WERI-Rb-1 (cell line): ENCODE results near the gene OTULINL.

ENCODE experiments used
- DNase-seq: peaks from one replicate; pipeline ENCODE4 v3.0.0-alpha.2; 2020
- H3K27ac ChIP-seq: fragments of 250-450 bp; sonication (Bioruptor Pico); 2 replicates; pipeline ENCODE4 v1.5.1; 2020; ENCODE audit warnings: mild to moderate bottlenecking, moderate library complexity
- H3K27me3 ChIP-seq: fragments of 250-450 bp; sonication (Bioruptor Pico); 2 replicates; pipeline ENCODE4 v1.5.1; 2021; ENCODE audit warnings: mild to moderate bottlenecking, low read depth, moderate library complexity; ENCODE audit not compliant: insufficient read depth, severe bottlenecking
- H3K36me3 ChIP-seq: fragments of 250-450 bp; sonication (Bioruptor Pico); 2 replicates; pipeline ENCODE4 v1.5.1; 2020; ENCODE audit warnings: mild to moderate bottlenecking, moderate library complexity
- H3K4me3 ChIP-seq: 2 replicates; pipeline ENCODE4 v1.5.1; 2011; ENCODE audit warnings: low read depth, mild to moderate bottlenecking, control low read depth, low read length
- H3K9me3 ChIP-seq: fragments of 250-450 bp; sonication (Bioruptor Pico); 2 replicates; pipeline ENCODE4 v1.5.1; 2021; ENCODE audit warnings: mild to moderate bottlenecking, moderate library complexity; ENCODE audit not compliant: severe bottlenecking
- TF ChIP-seq, protein P1 (sequence below): IDR thresholded peaks from 2 replicates; pipeline ENCODE4 v1.5.1; 2011; ENCODE audit warnings: low read depth, mild to moderate bottlenecking, control low read depth, inconsistent platforms, low read length

OTULINL gene

DNA sequence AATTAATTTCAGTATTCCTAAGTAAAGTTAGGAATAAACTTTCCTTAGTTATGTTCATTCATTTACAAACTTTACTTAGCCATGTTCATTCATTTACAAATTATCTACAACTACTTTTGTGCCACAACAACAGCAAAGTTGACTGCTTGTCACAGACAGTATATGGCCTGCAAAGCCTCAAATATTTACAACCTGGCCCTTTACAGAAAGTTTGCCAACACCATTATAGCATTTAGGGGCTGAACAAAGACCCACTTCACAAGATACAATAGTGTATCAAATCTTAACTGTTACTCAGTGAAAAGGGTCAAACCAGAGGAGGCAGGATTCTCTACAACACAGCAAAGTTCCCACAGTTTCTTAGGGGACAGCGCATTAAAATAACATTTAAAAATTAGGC is 9.7 kb upstream of the OTULINL start:
- Histone ChIP-seq H3K4me3 (no peak overlapping the region), H3K9me3 (peaks cover 6% of the 10 kb centered on the region), H3K36me3 (no peaks in the 10 kb centered on the region), H3K27me3 (no peaks in the 10 kb centered on the region), H3K27ac (no peak overlapping the region)
- TF ChIP-seq, protein P1, sequence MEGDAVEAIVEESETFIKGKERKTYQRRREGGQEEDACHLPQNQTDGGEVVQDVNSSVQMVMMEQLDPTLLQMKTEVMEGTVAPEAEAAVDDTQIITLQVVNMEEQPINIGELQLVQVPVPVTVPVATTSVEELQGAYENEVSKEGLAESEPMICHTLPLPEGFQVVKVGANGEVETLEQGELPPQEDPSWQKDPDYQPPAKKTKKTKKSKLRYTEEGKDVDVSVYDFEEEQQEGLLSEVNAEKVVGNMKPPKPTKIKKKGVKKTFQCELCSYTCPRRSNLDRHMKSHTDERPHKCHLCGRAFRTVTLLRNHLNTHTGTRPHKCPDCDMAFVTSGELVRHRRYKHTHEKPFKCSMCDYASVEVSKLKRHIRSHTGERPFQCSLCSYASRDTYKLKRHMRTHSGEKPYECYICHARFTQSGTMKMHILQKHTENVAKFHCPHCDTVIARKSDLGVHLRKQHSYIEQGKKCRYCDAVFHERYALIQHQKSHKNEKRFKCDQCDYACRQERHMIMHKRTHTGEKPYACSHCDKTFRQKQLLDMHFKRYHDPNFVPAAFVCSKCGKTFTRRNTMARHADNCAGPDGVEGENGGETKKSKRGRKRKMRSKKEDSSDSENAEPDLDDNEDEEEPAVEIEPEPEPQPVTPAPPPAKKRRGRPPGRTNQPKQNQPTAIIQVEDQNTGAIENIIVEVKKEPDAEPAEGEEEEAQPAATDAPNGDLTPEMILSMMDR = no peak
- DNase-seq = no peak

DNA sequence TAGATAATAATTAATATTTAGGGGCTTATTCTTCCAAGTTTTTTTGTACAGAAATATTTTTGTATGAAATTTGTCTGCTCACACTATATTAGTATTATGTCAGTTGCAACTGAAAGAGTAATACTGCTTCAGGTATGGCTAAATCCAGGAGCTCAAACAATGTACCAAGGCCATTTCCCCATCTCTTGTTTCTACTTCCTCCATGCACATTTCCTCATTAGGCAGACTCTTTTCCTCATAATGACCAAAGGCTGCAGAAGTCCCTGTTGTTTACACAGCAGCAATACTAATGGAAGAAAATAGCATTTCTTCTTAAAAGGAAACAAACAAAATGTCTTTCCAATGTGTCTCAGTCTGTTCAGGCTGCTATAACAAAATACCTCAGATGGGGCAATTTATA is 9.2 kb upstream of the OTULINL start:
- DNase-seq = no peak
- H3K27ac ChIP-seq = no peak overlapping the region
- peaks cover 6% of the 10 kb centered on the region for H3K9me3 ChIP-seq
- TF ChIP-seq, protein P1 = no peak
- H3K4me3 ChIP-seq = no peak overlapping the region
- no peaks in the 10 kb centered on the region for H3K27me3 ChIP-seq
- no peaks in the 10 kb centered on the region for H3K36me3 ChIP-seq

DNA sequence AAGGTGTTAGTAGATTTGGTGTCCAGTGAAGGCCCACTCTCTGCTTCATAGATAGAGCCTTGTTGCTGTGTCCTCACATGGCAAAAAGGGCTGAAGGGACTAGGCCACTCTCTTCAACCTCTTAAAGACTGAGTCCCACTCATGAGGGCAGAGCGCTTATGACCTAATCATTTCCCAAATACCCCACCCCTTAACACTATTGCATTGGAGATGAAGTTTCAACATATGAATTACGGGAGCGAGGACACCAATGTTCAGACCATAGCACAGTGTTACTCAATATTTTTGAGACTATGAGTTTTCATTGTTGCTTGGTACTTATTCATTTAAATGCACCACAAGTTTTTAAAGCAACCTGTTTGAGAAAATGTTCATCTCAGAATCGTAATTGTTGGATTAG is 8.8 kb upstream of the OTULINL start:
- Histone ChIP-seq H3K27ac (no peak overlapping the region), H3K4me3 (no peak overlapping the region), H3K27me3 (no peaks in the 10 kb centered on the region), H3K9me3 (peaks cover 5% of the 10 kb centered on the region), H3K36me3 (no peaks in the 10 kb centered on the region)
- no peak for DNase-seq
- TF ChIP-seq, protein P1 = no peak

DNA sequence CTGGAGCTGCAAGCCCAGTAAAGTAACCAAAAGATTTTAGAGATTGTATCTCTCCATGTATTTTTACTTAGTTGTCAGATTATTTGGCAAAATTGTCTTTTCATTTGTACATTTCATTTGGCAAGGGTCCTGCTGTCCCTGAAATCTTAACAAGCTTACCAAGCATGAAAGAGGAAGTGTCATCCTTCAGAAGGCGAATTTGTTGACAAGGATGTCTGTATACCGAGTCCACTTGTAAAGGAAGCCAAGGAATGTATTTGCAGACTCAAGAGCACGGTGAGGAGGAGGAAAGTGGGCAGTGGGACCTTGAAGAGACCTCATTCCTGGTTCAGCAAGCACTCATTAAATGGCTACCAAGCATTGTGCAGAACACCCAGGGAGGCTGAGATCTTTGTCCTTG is 7.5 kb upstream of the OTULINL start:
- no peaks in the 10 kb centered on the region for H3K36me3 ChIP-seq
- DNase-seq = no peak
- no peak overlapping the region for H3K27ac ChIP-seq
- peaks cover 8% of the 10 kb centered on the region for H3K9me3 ChIP-seq
- H3K4me3 ChIP-seq = no peak overlapping the region
- TF ChIP-seq, protein P1 = no peak
- no peaks in the 10 kb centered on the region for H3K27me3 ChIP-seq

DNA sequence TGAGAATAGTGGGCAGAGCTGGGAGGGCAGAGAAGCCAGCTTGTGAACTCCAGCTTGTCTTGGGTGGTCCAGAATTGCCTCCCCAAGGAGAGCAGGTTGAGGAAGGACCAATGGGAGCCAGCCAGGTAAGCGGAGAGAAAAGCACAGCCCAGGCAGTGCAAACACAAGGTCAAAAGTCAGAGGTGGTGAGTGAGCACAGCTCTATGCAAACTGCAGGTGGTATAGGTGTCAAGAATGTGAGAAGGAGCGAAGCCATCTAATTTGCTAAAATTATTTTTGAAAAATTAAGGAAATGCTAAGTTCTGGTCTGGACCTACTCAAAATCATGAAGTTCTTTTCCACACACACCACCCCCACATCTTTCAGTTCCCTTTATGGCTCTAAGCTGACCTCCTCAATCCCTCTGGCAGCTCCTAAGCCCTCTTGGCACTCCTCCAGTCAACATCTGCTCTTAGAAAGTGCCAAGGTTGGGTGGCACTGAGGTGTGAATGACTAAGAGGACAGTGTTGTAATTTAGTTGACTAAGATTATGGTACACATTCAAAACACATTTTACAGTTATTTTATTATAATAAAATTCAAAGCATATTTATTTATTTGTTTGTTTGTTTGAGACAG is 6.6 kb upstream of the OTULINL start:
- TF ChIP-seq, protein P1 = no peak
- Histone ChIP-seq H3K9me3 (peaks cover 8% of the 10 kb centered on the region), H3K36me3 (no peaks in the 10 kb centered on the region), H3K27me3 (no peaks in the 10 kb centered on the region), H3K27ac (no peak overlapping the region), H3K4me3 (no peak overlapping the region)
- no peak for DNase-seq

DNA sequence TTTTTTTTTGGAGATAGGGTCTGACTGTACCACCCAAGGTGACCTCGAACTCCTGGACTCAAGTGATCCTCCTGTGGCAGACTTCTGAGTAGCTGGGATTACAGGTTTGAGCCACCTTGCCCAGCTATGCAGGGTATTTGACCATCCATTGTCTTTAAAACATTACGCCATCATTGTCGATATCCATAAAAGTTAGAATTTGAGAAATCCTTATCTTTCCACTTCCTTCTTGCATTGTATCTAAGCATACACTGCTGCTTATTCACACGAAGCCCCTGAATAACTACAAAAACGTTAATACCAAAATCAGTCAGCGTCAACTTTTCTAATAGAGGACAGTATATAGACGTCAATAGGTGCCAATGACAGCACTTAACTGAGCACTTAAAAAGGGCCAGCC is 5.4 kb upstream of the OTULINL start:
- no peak for DNase-seq
- H3K36me3 ChIP-seq = no peaks in the 10 kb centered on the region
- H3K9me3 ChIP-seq = peaks cover 11% of the 10 kb centered on the region
- no peak overlapping the region for H3K4me3 ChIP-seq
- no peak overlapping the region for H3K27ac ChIP-seq
- H3K27me3 ChIP-seq = no peaks in the 10 kb centered on the region
- TF ChIP-seq, protein P1 = no peak
